Progenitor cell of endocrine pancreas (in vitro differentiated cells): ENCODE data around the gene UPF3A. TPM values are rescaled to one million over a fixed set of nuclear protein-coding genes. Genes with fewer than 3 reads are reported as not detected.

Experiments used
- DNase-seq: peaks from one replicate; pipeline ENCODE4 v3.0.0; 2021; ENCODE audit warnings: low spot score; ENCODE audit not compliant: unreplicated experiment
- H3K27ac Mint-ChIP-seq: 2 replicates; pipeline ENCODE4 v1.8.0; 2021; ENCODE audit warnings: mild to moderate bottlenecking, moderate library complexity, mixed read lengths
- H3K27me3 Mint-ChIP-seq: 2 replicates; pipeline ENCODE4 v1.8.0; 2021; ENCODE audit warnings: mixed read lengths
- H3K36me3 Mint-ChIP-seq: 2 replicates; pipeline ENCODE4 v1.8.0; 2022; ENCODE audit warnings: mixed read lengths; ENCODE audit not compliant: insufficient read depth
- H3K4me1 Mint-ChIP-seq: 2 replicates; pipeline ENCODE4 v1.8.0; 2021; ENCODE audit warnings: low read depth, mixed read lengths
- H3K4me3 Mint-ChIP-seq: 2 replicates; pipeline ENCODE4 v1.8.0; 2021; ENCODE audit warnings: low read depth, mild to moderate bottlenecking, moderate library complexity, mixed read lengths
- H3K9me3 Mint-ChIP-seq: 2 replicates; pipeline ENCODE4 v1.8.0; 2021; ENCODE audit warnings: low read depth, mixed read lengths
- long read RNA-seq: library from polyadenylated mRNA; unstranded; transcript quantifications from one replicate; pipeline ENCODE4 v2.0.0, GENCODE V29; 2020
- total RNA-seq: library from RNA; stranded (reverse); gene quantifications from 2 replicates; pipeline ENCODE4 v1.2.1, GENCODE V29; 2021
- TF ChIP-seq, protein P1 (sequence below): fragments of 200-600 bp; sonication (generic); IDR thresholded peaks from one replicate; pipeline ENCODE4 v1.5.0; 2021; ENCODE audit warnings: antibody characterized with exemption, mild to moderate bottlenecking; ENCODE audit not compliant: unreplicated experiment

Gene UPF3A, protein sequence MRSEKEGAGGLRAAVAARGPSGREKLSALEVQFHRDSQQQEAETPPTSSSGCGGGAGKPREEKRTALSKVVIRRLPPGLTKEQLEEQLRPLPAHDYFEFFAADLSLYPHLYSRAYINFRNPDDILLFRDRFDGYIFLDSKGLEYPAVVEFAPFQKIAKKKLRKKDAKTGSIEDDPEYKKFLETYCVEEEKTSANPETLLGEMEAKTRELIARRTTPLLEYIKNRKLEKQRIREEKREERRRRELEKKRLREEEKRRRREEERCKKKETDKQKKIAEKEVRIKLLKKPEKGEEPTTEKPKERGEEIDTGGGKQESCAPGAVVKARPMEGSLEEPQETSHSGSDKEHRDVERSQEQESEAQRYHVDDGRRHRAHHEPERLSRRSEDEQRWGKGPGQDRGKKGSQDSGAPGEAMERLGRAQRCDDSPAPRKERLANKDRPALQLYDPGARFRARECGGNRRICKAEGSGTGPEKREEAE
- total RNA-seq: 149 and 150 TPM in 2 replicates
- long read RNA-seq, partial matches to known transcripts: 19 of 45 reads
- long read RNA-seq, other reads (novel, unspliced or antisense): 23 of 45 reads

- Mint-ChIP-seq H3K4me1 (peaks cover 31% of the 10 kb centered on the region), H3K36me3 (peaks cover 19% of the 10 kb centered on the region), H3K9me3 (no peaks in the 10 kb centered on the region), H3K27me3 (no peaks in the 10 kb centered on the region), H3K27ac (peak within 1 kb of the TSS; percentile 96), H3K4me3 (peak within 1 kb of the TSS; percentile 82)
- TF ChIP-seq, protein P1, sequence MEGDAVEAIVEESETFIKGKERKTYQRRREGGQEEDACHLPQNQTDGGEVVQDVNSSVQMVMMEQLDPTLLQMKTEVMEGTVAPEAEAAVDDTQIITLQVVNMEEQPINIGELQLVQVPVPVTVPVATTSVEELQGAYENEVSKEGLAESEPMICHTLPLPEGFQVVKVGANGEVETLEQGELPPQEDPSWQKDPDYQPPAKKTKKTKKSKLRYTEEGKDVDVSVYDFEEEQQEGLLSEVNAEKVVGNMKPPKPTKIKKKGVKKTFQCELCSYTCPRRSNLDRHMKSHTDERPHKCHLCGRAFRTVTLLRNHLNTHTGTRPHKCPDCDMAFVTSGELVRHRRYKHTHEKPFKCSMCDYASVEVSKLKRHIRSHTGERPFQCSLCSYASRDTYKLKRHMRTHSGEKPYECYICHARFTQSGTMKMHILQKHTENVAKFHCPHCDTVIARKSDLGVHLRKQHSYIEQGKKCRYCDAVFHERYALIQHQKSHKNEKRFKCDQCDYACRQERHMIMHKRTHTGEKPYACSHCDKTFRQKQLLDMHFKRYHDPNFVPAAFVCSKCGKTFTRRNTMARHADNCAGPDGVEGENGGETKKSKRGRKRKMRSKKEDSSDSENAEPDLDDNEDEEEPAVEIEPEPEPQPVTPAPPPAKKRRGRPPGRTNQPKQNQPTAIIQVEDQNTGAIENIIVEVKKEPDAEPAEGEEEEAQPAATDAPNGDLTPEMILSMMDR: no peak
- peak; percentile 85 for DNase-seq
Measured at GRCh38 chr13:114281351-114282040, at the start of gene UPF3A. TSS of gene UPF3A (plus strand) at chr13:114281601. CDS start at chr13:114281640, 39 bp downstream.

- H3K4me1 Mint-ChIP-seq: peaks cover 22% of the 10 kb centered on the region
- TF ChIP-seq, protein P1: no peak
- no peaks in the 10 kb centered on the region for H3K36me3 Mint-ChIP-seq
- no peak overlapping the region for H3K27ac Mint-ChIP-seq
- DNase-seq: no peak
- H3K9me3 Mint-ChIP-seq: peaks cover 4% of the 10 kb centered on the region
- peaks cover 20% of the 10 kb centered on the region for H3K27me3 Mint-ChIP-seq
- H3K4me3 Mint-ChIP-seq: no peak overlapping the region
Measured at GRCh38 chr13:114231886-114232285, 49.5 kb upstream of the UPF3A start.

DNA sequence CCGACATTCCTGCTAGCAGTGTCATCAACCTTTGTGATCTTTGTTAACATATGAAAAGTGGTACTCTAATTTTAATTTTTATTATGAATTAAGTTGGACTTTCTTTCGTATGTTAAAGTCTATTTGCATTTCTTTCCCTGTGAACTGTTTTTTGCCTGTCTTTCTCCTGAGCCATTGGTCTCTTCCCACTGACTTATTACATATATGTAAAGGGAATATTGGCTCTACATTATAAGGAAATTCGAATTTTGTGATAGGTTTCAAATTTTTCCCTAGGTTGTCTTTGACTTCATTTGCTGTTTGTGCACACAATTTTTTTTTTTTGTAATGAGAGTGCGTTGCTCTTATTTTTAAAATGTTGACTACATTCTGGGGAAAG, 47.1 kb upstream of the UPF3A start:
- peaks cover 4% of the 10 kb centered on the region for H3K9me3 Mint-ChIP-seq
- H3K27ac Mint-ChIP-seq: peak overlapping the region; percentile 50
- peaks cover 20% of the 10 kb centered on the region for H3K4me1 Mint-ChIP-seq
- H3K4me3 Mint-ChIP-seq: peak overlapping the region; percentile 87
- no peak for DNase-seq
- H3K36me3 Mint-ChIP-seq: peaks cover 6% of the 10 kb centered on the region
- peaks cover 11% of the 10 kb centered on the region for H3K27me3 Mint-ChIP-seq
- TF ChIP-seq, protein P1: no peak

GRCh38 chr13:114234645-114235421, 46.6 kb upstream of the UPF3A start, which contains the start of gene CDC16:
TSS of gene CDC16 (plus strand) at chr13:114234897. CDS start at chr13:114235085, 188 bp downstream.
- peaks cover 7% of the 10 kb centered on the region for H3K27me3 Mint-ChIP-seq
- H3K9me3 Mint-ChIP-seq: peaks cover 4% of the 10 kb centered on the region
- H3K27ac Mint-ChIP-seq: peak within 1 kb of the TSS; percentile 86
- TF ChIP-seq, protein P1: peak; percentile 26
- H3K4me3 Mint-ChIP-seq: peak within 1 kb of the TSS; percentile 87
- peak; percentile 76 for DNase-seq
- peaks cover 15% of the 10 kb centered on the region for H3K4me1 Mint-ChIP-seq
- peaks cover 8% of the 10 kb centered on the region for H3K36me3 Mint-ChIP-seq
